22Rv1 (cell line): ENCODE data around the gene IPO8.

Experiments used
- H3K27ac ChIP-seq: fragments of 450-650 bp; 2 replicates; pipeline ENCODE4 v1.5.1; 2017
- ZFX ChIP-seq: fragments of 450-650 bp; IDR thresholded peaks from 2 replicates; pipeline ENCODE4 v1.6.1; 2017; ENCODE audit warnings: antibody characterized with exemption, borderline replicate concordance
- TF ChIP-seq, protein P1 (sequence below): fragments of 450-650 bp; IDR thresholded peaks from 2 replicates; pipeline ENCODE4 v1.5.1; 2017; ENCODE audit warnings: mild to moderate bottlenecking

The IPO8 gene

DNA sequence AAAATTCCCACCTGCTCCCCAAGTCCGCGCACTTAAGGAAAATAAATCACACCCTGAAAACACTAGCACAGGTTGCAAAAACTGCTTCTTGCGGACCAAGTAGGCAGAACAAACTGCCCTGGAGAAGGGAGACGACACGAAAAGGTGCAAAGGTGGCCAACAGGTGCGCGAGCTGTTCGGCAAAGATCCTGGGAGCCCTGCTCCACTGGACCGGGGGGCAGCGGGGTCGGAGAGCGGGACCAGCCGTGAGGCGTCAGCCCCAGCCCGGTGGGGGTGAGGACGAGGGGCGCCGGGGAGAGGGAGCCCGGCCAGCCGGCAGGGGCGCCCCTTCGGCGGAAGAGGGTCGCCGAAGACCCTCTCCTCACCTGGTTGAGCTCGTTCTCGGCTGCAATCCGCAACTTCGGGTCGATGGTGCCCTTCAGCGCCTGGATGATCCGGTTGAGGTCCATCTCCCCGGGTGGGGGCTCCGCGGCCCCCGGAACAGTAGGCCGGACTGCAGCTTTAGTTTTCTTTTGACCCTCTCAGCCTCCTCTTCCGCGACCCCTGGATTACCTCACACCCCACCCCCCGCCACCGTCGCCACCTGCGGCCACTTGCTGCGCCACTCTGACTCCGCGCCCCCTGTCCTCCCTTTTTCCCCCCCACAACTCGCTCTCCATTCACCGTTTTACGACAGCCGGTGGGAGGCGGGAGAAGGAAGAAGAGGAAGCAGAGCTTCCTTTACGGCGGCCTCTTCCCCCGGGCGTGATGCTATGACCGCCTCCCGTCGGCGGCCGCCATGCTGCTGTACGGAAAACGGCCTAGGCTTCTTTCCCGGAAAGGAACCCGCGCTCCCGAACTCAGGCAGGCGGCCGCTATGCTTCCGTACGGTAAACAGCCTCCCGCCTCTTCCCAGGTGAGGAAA, at the start of gene IPO8:
TSS of gene IPO8 (minus strand) at position 671 of the 904 bp plus-strand sequence. CDS start at position 449, 222 bp downstream.
- no peak for TF ChIP-seq ZFX
- TF ChIP-seq, protein P1, sequence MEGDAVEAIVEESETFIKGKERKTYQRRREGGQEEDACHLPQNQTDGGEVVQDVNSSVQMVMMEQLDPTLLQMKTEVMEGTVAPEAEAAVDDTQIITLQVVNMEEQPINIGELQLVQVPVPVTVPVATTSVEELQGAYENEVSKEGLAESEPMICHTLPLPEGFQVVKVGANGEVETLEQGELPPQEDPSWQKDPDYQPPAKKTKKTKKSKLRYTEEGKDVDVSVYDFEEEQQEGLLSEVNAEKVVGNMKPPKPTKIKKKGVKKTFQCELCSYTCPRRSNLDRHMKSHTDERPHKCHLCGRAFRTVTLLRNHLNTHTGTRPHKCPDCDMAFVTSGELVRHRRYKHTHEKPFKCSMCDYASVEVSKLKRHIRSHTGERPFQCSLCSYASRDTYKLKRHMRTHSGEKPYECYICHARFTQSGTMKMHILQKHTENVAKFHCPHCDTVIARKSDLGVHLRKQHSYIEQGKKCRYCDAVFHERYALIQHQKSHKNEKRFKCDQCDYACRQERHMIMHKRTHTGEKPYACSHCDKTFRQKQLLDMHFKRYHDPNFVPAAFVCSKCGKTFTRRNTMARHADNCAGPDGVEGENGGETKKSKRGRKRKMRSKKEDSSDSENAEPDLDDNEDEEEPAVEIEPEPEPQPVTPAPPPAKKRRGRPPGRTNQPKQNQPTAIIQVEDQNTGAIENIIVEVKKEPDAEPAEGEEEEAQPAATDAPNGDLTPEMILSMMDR: peak; percentile 54
- peak within 1 kb of the TSS; percentile 69 for H3K27ac ChIP-seq

DNA sequence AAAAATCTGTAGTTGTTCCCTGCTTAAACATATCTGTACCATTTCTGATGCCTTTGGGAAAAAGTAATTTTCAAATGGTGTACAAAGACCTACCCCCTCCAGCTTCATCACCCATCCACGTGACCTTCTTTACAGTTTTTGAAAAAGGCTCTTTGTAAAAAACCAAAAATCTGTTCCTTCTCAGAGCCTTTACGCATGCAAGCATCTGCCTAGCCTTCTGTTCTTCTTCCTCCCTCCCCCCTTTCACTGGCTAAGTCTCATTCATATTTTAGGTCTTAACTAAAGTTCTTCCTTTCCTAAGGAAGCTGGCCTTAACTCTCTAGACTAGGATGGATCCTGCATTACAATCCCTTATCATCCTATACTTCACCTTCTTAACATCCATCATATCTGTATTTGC, 48.7 kb upstream of the IPO8 start:
- TF ChIP-seq ZFX: no peak
- TF ChIP-seq, protein P1: no peak
- no peak overlapping the region for H3K27ac ChIP-seq

DNA sequence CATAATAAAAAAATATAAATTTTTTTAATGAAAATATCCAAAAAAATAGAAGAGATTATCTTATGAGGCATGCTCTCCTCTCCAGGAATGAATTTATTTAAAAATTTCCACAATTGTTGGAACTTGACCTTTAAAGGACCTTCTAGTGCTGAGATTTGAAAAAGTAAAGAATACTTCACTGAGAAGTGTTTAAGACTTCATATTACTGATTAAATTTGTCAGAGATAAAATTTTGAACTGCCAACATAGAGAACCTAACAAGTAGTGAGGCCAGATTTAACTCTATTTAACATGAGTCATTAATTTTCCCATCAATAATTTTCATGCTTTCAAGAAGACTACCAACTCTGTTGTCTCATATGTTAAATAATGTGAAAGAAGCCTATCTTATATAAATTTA, 44.6 kb upstream of the IPO8 start:
- no peak overlapping the region for H3K27ac ChIP-seq
- TF ChIP-seq, protein P1: no peak
- no peak for TF ChIP-seq ZFX

DNA sequence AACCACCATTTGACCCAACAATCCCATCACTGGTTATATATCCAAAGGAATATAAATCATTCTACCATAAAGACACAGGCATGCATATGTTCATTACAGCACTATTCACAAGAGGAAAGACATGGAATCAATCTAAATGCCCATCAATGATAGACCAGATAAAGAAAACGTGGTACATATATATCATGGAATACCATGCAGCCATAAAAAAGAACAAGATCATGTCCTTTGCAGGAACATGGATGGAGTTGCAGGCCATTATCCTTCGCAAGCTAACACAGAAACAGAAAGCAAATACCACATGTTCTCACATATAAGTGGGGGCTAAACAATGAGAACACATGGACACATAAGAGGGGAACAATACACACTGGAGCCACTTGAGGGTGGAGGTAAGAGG, 43.4 kb upstream of the IPO8 start:
- TF ChIP-seq, protein P1: no peak
- no peak for TF ChIP-seq ZFX
- no peak overlapping the region for H3K27ac ChIP-seq

DNA sequence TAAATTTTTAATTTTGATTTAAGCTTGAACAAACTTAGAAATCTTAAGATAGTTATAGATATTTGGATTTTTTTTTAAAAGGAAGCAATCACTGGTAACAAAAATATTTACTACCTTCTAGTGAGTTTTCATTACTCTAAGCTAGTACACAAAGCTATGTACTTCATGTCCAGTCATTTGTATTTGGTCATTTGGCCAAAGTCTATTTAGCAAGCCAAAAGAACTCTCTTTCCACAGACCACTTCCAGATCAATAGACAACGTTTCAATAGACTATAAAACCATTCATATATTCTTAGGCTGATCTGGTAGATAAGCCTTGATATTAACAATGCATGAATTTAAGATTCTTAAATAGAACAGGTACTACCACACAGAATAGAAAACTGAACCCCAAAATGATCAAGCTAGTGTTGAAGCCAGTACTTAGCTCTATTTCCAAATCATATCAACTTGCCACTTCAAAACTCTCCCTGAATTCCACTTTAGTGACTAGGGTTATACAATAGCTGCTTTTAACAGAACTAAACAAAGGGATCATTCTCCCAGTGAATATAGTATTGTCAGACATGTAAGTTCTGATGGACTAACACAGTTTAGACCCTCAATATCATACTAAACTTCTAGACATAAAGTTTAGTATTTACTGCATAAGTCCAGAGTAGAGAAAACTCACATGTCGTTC, 37.4 kb upstream of the IPO8 start:
- no peak overlapping the region for H3K27ac ChIP-seq

DNA sequence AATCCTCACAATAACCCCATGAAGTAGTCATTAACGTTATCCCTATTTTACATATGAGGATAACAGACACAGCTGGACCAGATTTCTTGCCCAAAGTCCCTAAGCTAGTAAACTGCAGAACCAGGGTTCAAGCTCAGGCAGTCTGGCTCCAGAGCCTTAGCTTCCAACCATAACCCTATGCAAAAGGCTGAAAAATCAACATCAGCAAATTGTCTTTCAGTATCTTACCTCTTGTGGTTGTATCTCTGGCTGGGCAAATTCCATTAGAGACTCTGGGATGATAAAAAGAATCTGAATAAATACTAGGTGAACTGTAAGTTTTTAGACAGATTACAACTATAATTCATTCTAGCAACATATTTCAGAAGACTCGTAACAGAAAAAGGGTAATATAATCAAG, 34.3 kb upstream of the IPO8 start:
- TF ChIP-seq ZFX: no peak
- TF ChIP-seq, protein P1: no peak
- H3K27ac ChIP-seq: no peak overlapping the region

More for the DNA sequence above, 37.4 kb upstream of the IPO8 start:
- no peak for TF ChIP-seq ZFX
- TF ChIP-seq, protein P1: no peak

DNA sequence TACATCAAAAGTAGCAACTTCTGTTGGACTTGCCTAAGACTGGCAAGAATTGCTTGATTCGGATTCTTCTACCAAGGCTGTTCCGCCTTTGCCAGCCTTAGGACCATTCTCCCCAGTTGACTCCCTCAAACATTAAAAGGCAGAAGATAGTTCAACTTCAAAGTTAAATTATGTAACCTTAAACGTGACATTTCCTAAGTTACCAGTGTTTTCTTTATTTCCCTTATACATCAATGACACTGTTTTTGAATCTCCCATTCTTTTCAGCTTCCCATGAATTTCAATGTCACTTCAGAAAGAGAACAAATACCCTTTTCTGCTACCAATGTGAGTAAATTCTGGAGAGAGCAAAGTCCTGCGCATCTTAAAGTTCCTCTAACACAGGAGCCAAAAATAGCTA, 33.9 kb upstream of the IPO8 start:
- TF ChIP-seq, protein P1: no peak
- TF ChIP-seq ZFX: no peak
- H3K27ac ChIP-seq: no peak overlapping the region
